IMR-90 (cell line): Measurements from ENCODE around the gene DTNA. TPM values are rescaled to one million over a fixed set of nuclear protein-coding genes. Genes with fewer than 3 reads are reported as not detected.
"Not testable (repeated sequence)": the region's sequence is repeated elsewhere in the genome, so short reads cannot be mapped to it uniquely, and the experiment has no call there.

Experiments used
- ATAC-seq: fragments of 200-7000 bp; cut with Tn5 transposase; 2 replicates; pipeline ENCODE4 v1.9.1; 2020; ENCODE audit warnings: low read depth, mild to moderate bottlenecking, moderate library complexity
- BruUV-seq: library from RNA; stranded (reverse); fragments of 400-500 nt; replicated peaks from 2 replicates; lab custom pipeline; 2021; lab: Mats Ljungman, UMichigan
- CTCF ChIA-PET: fragments of 300-600 bp; formaldehyde crosslinking; extraction: SDS; loops from one replicate; lab custom pipeline; 2021; ENCODE audit warnings: antibody characterized with exemption; lab: Yijun Ruan, JAX
- POLR2A ChIA-PET: fragments of 300-600 bp; sonication (Branson Sonifier 250); formaldehyde crosslinking; loops from one replicate; lab custom pipeline; 2022; ENCODE audit warnings: antibody characterized with exemption; ENCODE audit not compliant: unreplicated experiment; lab: Charles Lee
- DNase-seq: peaks from one replicate; pipeline ENCODE4 v3.0.0; 2013
- H2AFZ ChIP-seq: replicated peaks from 2 replicates; pipeline ENCODE3; 2013; ENCODE audit warnings: low read length, mild to moderate bottlenecking; ENCODE audit not compliant: poor library complexity
- H2AK5ac ChIP-seq: 2 replicates; pipeline ENCODE4 v1.6.1; 2013; ENCODE audit warnings: low read depth, low read length, inconsistent platforms
- H2AK9ac ChIP-seq: replicated peaks from 2 replicates; pipeline ENCODE3; 2013; ENCODE audit warnings: mild to moderate bottlenecking, low read depth, low read length, moderate library complexity; ENCODE audit not compliant: poor library complexity
- H2BK120ac ChIP-seq: 2 replicates; pipeline ENCODE4 v1.6.1; 2013; ENCODE audit warnings: low read depth, low read length, inconsistent platforms
- H2BK15ac ChIP-seq: 3 replicates; pipeline ENCODE4 v1.6.1; 2013; ENCODE audit warnings: low read depth, low read length, inconsistent platforms
- H2BK20ac ChIP-seq: 2 replicates; pipeline ENCODE4 v1.6.1; 2013; ENCODE audit warnings: low read depth, mild to moderate bottlenecking, inconsistent platforms, low read length, moderate library complexity
- H2BK5ac ChIP-seq: 2 replicates; pipeline ENCODE4 v1.6.1; 2013; ENCODE audit warnings: mild to moderate bottlenecking, low read depth, low read length, inconsistent platforms; ENCODE audit not compliant: poor library complexity, severe bottlenecking
- H3K14ac ChIP-seq: replicated peaks from 2 replicates; pipeline ENCODE4 v1.6.1; 2013; ENCODE audit warnings: low read depth, low read length, inconsistent platforms
- H3K18ac ChIP-seq: 2 replicates; pipeline ENCODE4 v1.6.1; 2013; ENCODE audit warnings: low read depth, low read length, control low read depth
- H3K23ac ChIP-seq: 2 replicates; pipeline ENCODE4 v1.6.1; 2013; ENCODE audit warnings: low read depth, low read length, inconsistent platforms
- H3K27ac ChIP-seq: 2 replicates; pipeline ENCODE4 v1.5.1; 2013; ENCODE audit warnings: mild to moderate bottlenecking, control low read depth, low read length; ENCODE audit not compliant: insufficient read depth
- H3K27me3 ChIP-seq: 2 replicates; pipeline ENCODE4 v1.6.1; 2013; ENCODE audit warnings: low read length; ENCODE audit not compliant: control insufficient read depth, insufficient read depth
- H3K36me3 ChIP-seq: 2 replicates; pipeline ENCODE4 v1.6.1; 2013; ENCODE audit warnings: low read length, mixed read lengths; ENCODE audit not compliant: control insufficient read depth, insufficient read depth
- H3K4ac ChIP-seq: 2 replicates; pipeline ENCODE4 v1.6.1; 2013; ENCODE audit warnings: low read depth, low read length, inconsistent platforms
- H3K4me1 ChIP-seq: 2 replicates; pipeline ENCODE4 v1.6.1; 2013; ENCODE audit warnings: low read length, mixed read lengths; ENCODE audit not compliant: control insufficient read depth, insufficient read depth
- H3K4me2 ChIP-seq: 2 replicates; pipeline ENCODE4 v1.6.1; 2013; ENCODE audit warnings: low read depth, mild to moderate bottlenecking, control low read depth, low read length, moderate library complexity
- H3K4me3 ChIP-seq: 2 replicates; pipeline ENCODE4 v1.5.1; 2013; ENCODE audit warnings: low read depth, mild to moderate bottlenecking, control low read depth, low read length, moderate library complexity; ENCODE audit not compliant: insufficient read depth
- H3K56ac ChIP-seq: 2 replicates; pipeline ENCODE4 v1.6.1; 2013; ENCODE audit warnings: low read length, inconsistent platforms; ENCODE audit not compliant: insufficient read depth; ENCODE audit errors: extremely low read depth
- H3K79me1 ChIP-seq, 2 experiments: 2 replicates each; pipeline ENCODE4 v1.6.1; 2013; ENCODE audit warnings: low read length in 2 of 2, inconsistent platforms in 1 of 2, low read depth in 1 of 2
- H3K9ac ChIP-seq: 2 replicates; pipeline ENCODE4 v1.6.1; 2013; ENCODE audit warnings: low read depth, low read length, control low read depth
- H3K9me1 ChIP-seq: 2 replicates; pipeline ENCODE4 v1.6.1; 2013; ENCODE audit warnings: low read length, inconsistent platforms; ENCODE audit not compliant: insufficient read depth
- H3K9me3 ChIP-seq: 2 replicates; pipeline ENCODE4 v1.6.1; 2013; ENCODE audit warnings: low read length; ENCODE audit not compliant: control insufficient read depth, insufficient read depth
- H4K20me1 ChIP-seq: 2 replicates; pipeline ENCODE4 v1.6.1; 2013; ENCODE audit warnings: low read length, inconsistent platforms; ENCODE audit not compliant: insufficient read depth
- H4K5ac ChIP-seq: 2 replicates; pipeline ENCODE4 v1.6.1; 2013; ENCODE audit warnings: mild to moderate bottlenecking, low read depth, low read length, control low read depth
- H4K8ac ChIP-seq, 2 experiments: 2 replicates each; pipeline ENCODE4 v1.6.1; 2013; ENCODE audit warnings: low read depth in 2 of 2, low read length in 2 of 2, control low read depth in 1 of 2, inconsistent platforms in 1 of 2
- H4K91ac ChIP-seq: 2 replicates; pipeline ENCODE4 v1.6.1; 2013; ENCODE audit warnings: low read depth, low read length, inconsistent platforms; ENCODE audit not compliant: insufficient read depth
- CEBPB ChIP-seq: IDR thresholded peaks from 2 replicates; pipeline ENCODE4 v1.6.1; 2012; ENCODE audit warnings: low read depth, low read length, improper control_type of control experiment
- SMC3 ChIP-seq: fragments of 150-350 bp; IDR thresholded peaks from 2 replicates; pipeline ENCODE4 v1.6.1; 2016; ENCODE audit warnings: low read depth, mild to moderate bottlenecking, antibody characterized with exemption, low read length, moderate library complexity
- WGBS, 2 experiments: methylation state at CpG; one replicate each; pipeline versions ENCODE4 v1.1.5 to v1.1.7; 2013; ENCODE audit warnings: missing lambda C conversion rate in 2 of 2; ENCODE audit not compliant: insufficient read length in 1 of 2; ENCODE audit errors: extremely low coverage in 2 of 2; 5-methylcytosine and 5-hydroxymethylcytosine counted together
- dilution Hi-C: fragments of 300-500 bp; cut with HindIII; formaldehyde crosslinking; loops from one replicate; pipeline ENCODE4 v1.14.3; 2018; ENCODE audit warnings: low sequenced_read_pairs; ENCODE audit not compliant: unreplicated experiment
- in situ Hi-C: fragments of 300-500 bp; cut with MboI; formaldehyde crosslinking; loops from 3 replicates; pipeline ENCODE4 v1.14.3; 2019; ENCODE audit warnings: low sequenced_read_pairs, inconsistent platforms, mixed read lengths
- intact Hi-C: fragments of 100-400 bp; cut with micrococcal nuclease; formaldehyde crosslinking; loops from 2 replicates; pipeline ENCODE4 v1.10.0; 2022
- polyA plus RNA-seq, 3 experiments: library from polyadenylated mRNA; depleted of rRNA; stranded (reverse); fragments of >200 nt; gene quantifications; 2 replicates each; pipeline ENCODE4 v1.2.3, GENCODE V29; 2012; ENCODE audit warnings: low replicate concordance in 1 of 3
- total RNA-seq: library from RNA; depleted of rRNA; stranded (reverse); fragments of >200 nt; gene quantifications from 2 replicates; pipeline ENCODE4 v1.2.3, GENCODE V29; 2012

Gene DTNA
- total and polyA plus RNA-seq, 2 of the 4 experiments (the other 2 are of a cell fraction) = 9.5 to 10.8 TPM

- Histone ChIP-seq H3K27ac (no peak overlapping the region), H3K9me1 (no peaks in the 10 kb centered on the region), H3K36me3 (no peaks in the 10 kb centered on the region), H3K56ac (no peak overlapping the region), H3K4me3 (no peak overlapping the region), H3K18ac (no peak overlapping the region), H4K91ac (no peak overlapping the region), H3K27me3 (no peaks in the 10 kb centered on the region), H4K5ac (no peak overlapping the region), H2BK120ac (no peak overlapping the region), H3K4me2 (no peak overlapping the region), H3K14ac (no peak overlapping the region), H3K9ac (no peak overlapping the region), H3K79me1 (no peaks in the 10 kb centered on the region), H2BK5ac (no peak overlapping the region), H2BK15ac (no peak overlapping the region), H2AK9ac (no peak overlapping the region), H4K8ac (no peak overlapping the region), H3K4ac (no peak overlapping the region), H2AFZ (no peak overlapping the region), H3K4me1 (no peaks in the 10 kb centered on the region), H3K9me3 (no peaks in the 10 kb centered on the region), H3K23ac (no peak overlapping the region), H4K20me1 (no peaks in the 10 kb centered on the region), H2AK5ac (no peak overlapping the region), H2BK20ac (no peak overlapping the region)
- dilution Hi-C loops (no loop called here), intact Hi-C loops (no loop called here), in situ Hi-C loops (no loop called here)
- BruUV-seq = no TSS peak
- WGBS, 2 experiments = no CpG with 5 or more reads among the region's 2 CpGs
- ChIA-PET POLR2A (no interaction called here), CTCF (no interaction called here)
- no peak for DNase-seq
- no peak for ATAC-seq
- TF ChIP-seq SMC3 (no peak), CEBPB (0 out of 2 replicates have a peak, but pooled peaks have one; percentile 12)
Measured at GRCh38 chr18:34921811-34922385, 211.8 kb downstream of the DTNA start.

- H2AFZ ChIP-seq, H2BK15ac ChIP-seq, H3K56ac ChIP-seq, H3K4me1 ChIP-seq, H3K79me1 ChIP-seq, H2AK5ac ChIP-seq, H3K9ac ChIP-seq, DNase-seq, H3K23ac ChIP-seq, H2AK9ac ChIP-seq, H4K5ac ChIP-seq, H3K18ac ChIP-seq, H2BK5ac ChIP-seq, H4K20me1 ChIP-seq, H3K36me3 ChIP-seq, H3K9me1 ChIP-seq, H3K9me3 ChIP-seq, intact Hi-C loops, ATAC-seq, H3K4me2 ChIP-seq, H3K4me3 ChIP-seq, CTCF ChIA-PET, H4K91ac ChIP-seq, H3K4ac ChIP-seq, H3K14ac ChIP-seq, in situ Hi-C loops, H2BK120ac ChIP-seq, POLR2A ChIA-PET, dilution Hi-C loops, BruUV-seq, H3K27me3 ChIP-seq, H2BK20ac ChIP-seq, H4K8ac ChIP-seq, H3K27ac ChIP-seq: not testable (repeated sequence)
- WGBS, 2 experiments = no CpG with 5 or more reads among the region's 4 CpGs
Measured at GRCh38 chr18:34922594-34922993, 212.5 kb downstream of the DTNA start.
